Spleen (tissue), 7 donors: ENCODE data around the gene TCF7L1.

Experiments used
- POLR2A ChIP-seq, 3 donors: fragments of 450-650 bp; IDR thresholded peaks; one replicate each; pipeline ENCODE4 v1.5.1; 2017; ENCODE audit warnings: antibody characterized with exemption in 3 of 3, mild to moderate bottlenecking in 1 of 3
- POLR2AphosphoS5 ChIP-seq, 3 donors: sonication (generic); formaldehyde crosslinking; IDR thresholded peaks; one replicate each; pipeline ENCODE4 v1.5.1; 2017; ENCODE audit warnings: antibody characterized with exemption in 3 of 3
- TF ChIP-seq, protein P1 (sequence below), 11 experiments: fragments of 200-600 bp in 7 of 11; fragments of 450-650 bp in 4 of 11; sonication (generic) in 4 of 11; IDR thresholded peaks in 8 of 11; conservative IDR thresholded peaks in 3 of 11; 1 replicate in 7 of 11; 2 replicates in 4 of 11; pipeline versions ENCODE4 v1.4.0 to v1.8.0; 2016 to 2021; ENCODE audit warnings: antibody characterized with exemption in 11 of 11, inconsistent platforms in 4 of 11, mild to moderate bottlenecking in 1 of 11
- donor health status: DM: no; HTN: no; CAD: no; lungs with moderate emphysema.
- donor health status: DM: no; HTN: no; CAD: no.
- donor health status: DM: no; HTN: no; CAD: no.

DNA sequence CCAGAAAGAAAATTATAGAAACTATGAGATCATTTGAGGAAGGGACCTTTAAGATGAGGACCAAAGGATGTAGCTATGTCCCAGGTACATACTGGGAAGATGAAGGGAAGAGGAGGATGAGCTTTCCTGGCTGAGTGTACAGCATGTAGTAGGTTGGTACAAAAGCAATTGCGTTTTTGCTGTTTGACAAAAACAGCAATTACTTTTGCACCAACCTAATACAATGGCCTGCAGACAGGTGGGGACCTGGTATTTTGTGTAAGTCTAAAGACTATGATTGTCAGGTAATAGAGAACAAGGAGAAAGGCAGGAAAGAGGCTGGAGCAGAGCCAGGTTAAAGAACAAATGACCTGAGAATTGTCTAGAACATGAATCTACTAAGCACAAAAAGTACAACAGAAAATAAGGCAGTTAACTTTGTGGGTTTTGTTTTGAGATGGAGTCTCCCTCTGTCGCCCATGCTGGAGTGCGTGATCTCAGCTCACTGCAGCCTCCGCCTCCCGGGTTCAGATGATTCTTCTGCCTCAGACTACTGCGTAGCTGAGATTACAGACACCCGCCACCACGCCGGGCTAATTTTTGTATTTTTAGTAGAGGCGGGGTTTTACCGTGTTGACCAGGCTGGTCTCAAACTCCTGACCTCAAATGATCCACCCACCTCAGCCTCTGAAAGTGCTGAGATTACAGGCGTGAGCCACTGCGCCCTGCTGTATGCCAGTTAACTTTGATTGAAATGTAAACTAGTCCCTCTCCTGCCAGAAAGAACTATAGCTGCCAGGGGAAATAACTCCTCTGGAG lies 197.8 kb downstream of the TCF7L1 start:
- TF ChIP-seq, protein P1, sequence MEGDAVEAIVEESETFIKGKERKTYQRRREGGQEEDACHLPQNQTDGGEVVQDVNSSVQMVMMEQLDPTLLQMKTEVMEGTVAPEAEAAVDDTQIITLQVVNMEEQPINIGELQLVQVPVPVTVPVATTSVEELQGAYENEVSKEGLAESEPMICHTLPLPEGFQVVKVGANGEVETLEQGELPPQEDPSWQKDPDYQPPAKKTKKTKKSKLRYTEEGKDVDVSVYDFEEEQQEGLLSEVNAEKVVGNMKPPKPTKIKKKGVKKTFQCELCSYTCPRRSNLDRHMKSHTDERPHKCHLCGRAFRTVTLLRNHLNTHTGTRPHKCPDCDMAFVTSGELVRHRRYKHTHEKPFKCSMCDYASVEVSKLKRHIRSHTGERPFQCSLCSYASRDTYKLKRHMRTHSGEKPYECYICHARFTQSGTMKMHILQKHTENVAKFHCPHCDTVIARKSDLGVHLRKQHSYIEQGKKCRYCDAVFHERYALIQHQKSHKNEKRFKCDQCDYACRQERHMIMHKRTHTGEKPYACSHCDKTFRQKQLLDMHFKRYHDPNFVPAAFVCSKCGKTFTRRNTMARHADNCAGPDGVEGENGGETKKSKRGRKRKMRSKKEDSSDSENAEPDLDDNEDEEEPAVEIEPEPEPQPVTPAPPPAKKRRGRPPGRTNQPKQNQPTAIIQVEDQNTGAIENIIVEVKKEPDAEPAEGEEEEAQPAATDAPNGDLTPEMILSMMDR (IDR thresholded peaks at IDR 0.05 in 8 of 11, conservative IDR thresholded peaks at IDR 0.05 in 3 of 11), result no peak
- TF ChIP-seq POLR2A (IDR thresholded peaks at IDR 0.05), result no peak
- no peak for TF ChIP-seq POLR2AphosphoS5 (IDR thresholded peaks at IDR 0.05)
